ENCODE data around the gene RBM33. TPM values are rescaled to one million over a fixed set of nuclear protein-coding genes. Genes with fewer than 3 reads are reported as not detected.

RBM33 gene
- total and polyA plus RNA-seq, 2 of the 13 experiments (the other 11 are each of a cell fraction or from before 2014, with no cell fraction given), result 12.4 to 28.9 TPM

GRCh38 chr7:155644178-155644970 is at the start of gene RBM33 (continued):
- TF ChIP-seq, protein P1, sequence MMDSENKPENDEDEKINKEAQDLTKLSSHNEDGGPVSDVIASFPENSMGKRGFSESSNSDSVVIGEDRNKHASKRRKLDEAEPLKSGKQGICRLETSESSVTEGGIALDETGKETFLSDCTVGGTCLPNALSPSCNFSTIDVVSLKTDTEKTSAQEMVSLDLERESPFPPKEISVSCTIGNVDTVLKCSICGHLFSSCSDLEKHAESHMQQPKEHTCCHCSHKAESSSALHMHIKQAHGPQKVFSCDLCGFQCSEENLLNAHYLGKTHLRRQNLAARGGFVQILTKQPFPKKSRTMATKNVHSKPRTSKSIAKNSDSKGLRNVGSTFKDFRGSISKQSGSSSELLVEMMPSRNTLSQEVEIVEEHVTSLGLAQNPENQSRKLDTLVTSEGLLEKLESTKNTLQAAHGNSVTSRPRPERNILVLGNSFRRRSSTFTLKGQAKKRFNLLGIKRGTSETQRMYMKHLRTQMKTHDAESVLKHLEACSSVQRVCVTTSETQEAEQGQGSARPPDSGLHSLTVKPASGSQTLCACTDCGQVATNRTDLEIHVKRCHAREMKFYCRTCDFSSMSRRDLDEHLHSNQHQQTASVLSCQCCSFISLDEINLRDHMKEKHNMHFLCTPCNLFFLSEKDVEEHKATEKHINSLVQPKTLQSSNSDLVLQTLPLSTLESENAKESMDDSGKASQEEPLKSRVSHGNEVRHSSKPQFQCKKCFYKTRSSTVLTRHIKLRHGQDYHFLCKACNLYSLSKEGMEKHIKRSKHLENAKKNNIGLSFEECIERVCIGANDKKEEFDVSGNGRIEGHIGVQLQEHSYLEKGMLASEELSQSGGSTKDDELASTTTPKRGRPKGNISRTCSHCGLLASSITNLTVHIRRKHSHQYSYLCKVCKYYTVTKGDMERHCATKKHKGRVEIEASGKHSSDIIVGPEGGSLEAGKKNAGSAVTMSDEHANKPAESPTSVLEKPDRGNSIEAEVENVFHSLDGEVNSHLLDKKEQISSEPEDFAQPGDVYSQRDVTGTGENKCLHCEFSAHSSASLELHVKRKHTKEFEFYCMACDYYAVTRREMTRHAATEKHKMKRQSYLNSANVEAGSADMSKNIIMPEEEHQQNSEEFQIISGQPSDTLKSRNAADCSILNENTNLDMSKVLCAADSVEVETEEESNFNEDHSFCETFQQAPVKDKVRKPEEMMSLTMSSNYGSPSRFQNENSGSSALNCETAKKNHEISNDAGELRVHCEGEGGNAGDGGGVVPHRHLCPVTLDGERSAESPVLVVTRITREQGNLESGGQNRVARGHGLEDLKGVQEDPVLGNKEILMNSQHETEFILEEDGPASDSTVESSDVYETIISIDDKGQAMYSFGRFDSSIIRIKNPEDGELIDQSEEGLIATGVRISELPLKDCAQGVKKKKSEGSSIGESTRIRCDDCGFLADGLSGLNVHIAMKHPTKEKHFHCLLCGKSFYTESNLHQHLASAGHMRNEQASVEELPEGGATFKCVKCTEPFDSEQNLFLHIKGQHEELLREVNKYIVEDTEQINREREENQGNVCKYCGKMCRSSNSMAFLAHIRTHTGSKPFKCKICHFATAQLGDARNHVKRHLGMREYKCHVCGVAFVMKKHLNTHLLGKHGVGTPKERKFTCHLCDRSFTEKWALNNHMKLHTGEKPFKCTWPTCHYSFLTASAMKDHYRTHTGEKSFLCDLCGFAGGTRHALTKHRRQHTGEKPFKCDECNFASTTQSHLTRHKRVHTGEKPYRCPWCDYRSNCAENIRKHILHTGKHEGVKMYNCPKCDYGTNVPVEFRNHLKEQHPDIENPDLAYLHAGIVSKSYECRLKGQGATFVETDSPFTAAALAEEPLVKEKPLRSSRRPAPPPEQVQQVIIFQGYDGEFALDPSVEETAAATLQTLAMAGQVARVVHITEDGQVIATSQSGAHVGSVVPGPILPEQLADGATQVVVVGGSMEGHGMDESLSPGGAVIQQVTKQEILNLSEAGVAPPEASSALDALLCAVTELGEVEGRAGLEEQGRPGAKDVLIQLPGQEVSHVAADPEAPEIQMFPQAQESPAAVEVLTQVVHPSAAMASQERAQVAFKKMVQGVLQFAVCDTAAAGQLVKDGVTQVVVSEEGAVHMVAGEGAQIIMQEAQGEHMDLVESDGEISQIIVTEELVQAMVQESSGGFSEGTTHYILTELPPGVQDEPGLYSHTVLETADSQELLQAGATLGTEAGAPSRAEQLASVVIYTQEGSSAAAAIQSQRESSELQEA (CRISPR knock-in tag; IDR thresholded peaks at IDR 0.05; ENCODE audit: not compliant biosample characterization), result no peak
- TF ChIP-seq FOXK2 (IDR thresholded peaks at IDR 0.05) (no peak), FOXC1 (CRISPR knock-in tag; IDR thresholded peaks at IDR 0.05; ENCODE audit: borderline replicate concordance) (peak; percentile 47; the same call in 1 of the 2 replicates), SYNCRIP (IDR thresholded peaks at IDR 0.05; ENCODE audit: insufficient read depth, low read depth, low read length) (no peak), ZHX2 (IDR thresholded peaks at IDR 0.05; ENCODE audit: low read depth) (peak; percentile 84; the same call in 1 of the 2 replicates), ZHX2 (CRISPR knock-in tag; IDR thresholded peaks at IDR 0.05; ENCODE audit: borderline replicate concordance) (no peak; the same call in none of the 2 replicates), CBX1 (IDR thresholded peaks at IDR 0.05; ENCODE audit: low read depth) (peak; percentile 68), PBX3 (CRISPR knock-in tag; IDR thresholded peaks at IDR 0.05; ENCODE audit: borderline replicate concordance) (no peak)
